GM12872 (cell line): ENCODE measurements around the gene CNIH3.
A peak's percentile ranks its signal among the peaks of the same experiment; 100 is the strongest.

Experiments used
- TF ChIP-seq, protein P1 (sequence below): IDR thresholded peaks from 3 replicates; pipeline ENCODE4 v1.5.1; 2011; ENCODE audit warnings: low read depth, mild to moderate bottlenecking, low read length, moderate library complexity; ENCODE audit not compliant: insufficient read depth

Gene CNIH3

DNA sequence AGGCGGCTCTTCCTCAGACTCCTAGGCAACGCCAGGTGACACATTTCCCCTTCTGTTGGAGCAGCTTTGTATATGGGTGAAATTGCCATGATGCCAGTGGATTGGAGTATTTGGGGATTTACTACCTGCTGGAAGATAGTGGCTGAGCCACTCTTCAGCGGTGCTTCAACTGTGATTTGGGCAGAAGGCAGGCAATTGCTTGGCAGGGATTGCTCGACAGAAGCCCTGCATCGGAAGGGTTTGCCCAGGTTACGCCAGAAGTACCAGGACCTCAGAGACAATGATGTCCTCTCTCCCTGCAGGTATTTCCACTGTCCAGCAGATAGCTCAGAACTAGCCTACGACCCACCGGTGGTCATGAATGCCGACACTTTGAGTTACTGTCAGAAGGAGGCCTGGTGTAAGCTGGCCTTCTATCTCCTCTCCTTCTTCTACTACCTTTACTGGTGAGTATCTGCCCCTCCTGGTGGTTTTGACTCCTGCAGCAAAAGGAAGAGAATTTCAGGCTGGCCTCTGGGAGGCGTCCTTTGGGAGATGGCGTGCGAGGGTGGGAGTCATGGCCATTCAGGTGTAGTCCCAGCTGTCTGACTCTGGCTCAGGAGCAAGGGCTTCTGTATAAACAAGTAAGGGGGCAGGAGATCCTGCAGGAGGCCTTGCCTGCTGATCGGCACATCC, 118.3 kb downstream of the CNIH3 start:
- TF ChIP-seq, protein P1, sequence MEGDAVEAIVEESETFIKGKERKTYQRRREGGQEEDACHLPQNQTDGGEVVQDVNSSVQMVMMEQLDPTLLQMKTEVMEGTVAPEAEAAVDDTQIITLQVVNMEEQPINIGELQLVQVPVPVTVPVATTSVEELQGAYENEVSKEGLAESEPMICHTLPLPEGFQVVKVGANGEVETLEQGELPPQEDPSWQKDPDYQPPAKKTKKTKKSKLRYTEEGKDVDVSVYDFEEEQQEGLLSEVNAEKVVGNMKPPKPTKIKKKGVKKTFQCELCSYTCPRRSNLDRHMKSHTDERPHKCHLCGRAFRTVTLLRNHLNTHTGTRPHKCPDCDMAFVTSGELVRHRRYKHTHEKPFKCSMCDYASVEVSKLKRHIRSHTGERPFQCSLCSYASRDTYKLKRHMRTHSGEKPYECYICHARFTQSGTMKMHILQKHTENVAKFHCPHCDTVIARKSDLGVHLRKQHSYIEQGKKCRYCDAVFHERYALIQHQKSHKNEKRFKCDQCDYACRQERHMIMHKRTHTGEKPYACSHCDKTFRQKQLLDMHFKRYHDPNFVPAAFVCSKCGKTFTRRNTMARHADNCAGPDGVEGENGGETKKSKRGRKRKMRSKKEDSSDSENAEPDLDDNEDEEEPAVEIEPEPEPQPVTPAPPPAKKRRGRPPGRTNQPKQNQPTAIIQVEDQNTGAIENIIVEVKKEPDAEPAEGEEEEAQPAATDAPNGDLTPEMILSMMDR: peak; percentile 33; the same call in 1 of the 3 replicates

DNA sequence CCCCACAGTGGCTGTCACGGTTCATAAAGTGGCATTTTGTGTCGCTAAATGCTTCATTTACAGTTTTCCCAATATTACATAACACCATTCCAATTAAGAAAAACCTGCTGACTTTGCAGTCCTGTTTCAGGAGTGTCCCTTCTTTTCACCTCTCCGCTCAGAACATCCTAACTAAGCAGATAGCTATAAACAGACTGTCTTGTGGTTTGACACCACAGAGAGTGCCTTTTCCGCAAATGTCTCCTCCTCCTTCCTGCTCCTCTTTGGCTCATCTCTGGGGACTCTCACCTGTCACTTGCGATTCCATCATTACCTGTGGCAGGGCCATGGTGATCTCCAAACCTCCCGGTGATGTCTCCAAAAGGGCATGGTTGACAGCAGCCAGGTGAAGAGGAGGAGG, 119.0 kb downstream of the CNIH3 start:
- TF ChIP-seq, protein P1: no peak

DNA sequence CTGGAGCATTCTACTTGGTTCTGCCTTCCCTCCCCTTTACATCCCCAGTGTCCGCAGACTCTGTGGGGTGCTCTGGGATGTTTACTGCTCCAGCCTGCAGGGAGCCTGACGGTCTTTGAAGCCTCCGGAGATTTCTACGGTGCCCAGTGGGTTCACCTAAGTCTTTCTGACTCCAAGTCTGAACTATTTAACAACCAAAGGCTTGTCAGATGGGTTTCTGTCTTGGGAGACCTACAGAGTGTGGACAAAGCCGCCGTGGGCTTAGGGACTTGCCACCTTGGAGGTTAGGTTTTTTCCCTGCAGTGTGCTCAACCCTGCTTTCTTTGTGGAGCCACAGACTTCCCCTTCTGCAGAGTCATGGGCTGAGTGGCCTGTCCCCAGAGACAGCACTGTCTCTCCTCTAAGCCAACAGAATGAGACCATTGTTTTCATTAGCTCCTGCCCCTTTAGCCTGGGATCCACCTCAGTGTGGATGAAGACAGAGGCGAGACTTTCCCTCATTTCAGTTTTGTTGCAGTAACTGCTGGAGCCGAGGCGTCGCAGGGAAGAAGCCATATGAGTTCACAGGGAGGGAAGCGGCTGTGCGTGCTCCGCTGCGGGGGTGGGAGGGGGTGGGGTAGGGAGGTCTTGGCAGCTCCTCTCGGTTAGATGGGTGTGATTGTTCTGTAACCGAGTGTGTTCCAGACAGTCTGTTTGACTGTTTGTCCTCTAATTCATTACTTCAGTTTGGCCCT, 120.7 kb downstream of the CNIH3 start:
- TF ChIP-seq, protein P1: no peak

DNA sequence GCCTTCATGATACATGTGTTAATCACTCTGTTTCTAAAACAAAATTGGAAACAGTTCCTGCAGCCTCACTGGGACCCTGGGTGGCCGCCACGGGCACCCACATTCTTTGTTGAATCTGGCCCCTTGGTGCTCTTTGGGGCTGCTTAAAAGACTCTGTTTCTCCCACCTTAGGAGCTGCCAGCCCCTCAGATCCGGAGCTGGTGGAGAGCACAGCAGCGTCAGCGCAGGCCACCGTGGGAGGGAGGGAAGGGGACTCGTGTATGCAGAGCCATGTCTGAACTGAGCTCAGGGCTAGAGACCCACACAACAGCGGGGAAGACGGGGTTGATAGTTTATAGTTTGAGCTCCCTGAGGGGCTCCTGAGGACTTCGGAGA, 121.2 kb downstream of the CNIH3 start:
- TF ChIP-seq, protein P1: no peak

DNA sequence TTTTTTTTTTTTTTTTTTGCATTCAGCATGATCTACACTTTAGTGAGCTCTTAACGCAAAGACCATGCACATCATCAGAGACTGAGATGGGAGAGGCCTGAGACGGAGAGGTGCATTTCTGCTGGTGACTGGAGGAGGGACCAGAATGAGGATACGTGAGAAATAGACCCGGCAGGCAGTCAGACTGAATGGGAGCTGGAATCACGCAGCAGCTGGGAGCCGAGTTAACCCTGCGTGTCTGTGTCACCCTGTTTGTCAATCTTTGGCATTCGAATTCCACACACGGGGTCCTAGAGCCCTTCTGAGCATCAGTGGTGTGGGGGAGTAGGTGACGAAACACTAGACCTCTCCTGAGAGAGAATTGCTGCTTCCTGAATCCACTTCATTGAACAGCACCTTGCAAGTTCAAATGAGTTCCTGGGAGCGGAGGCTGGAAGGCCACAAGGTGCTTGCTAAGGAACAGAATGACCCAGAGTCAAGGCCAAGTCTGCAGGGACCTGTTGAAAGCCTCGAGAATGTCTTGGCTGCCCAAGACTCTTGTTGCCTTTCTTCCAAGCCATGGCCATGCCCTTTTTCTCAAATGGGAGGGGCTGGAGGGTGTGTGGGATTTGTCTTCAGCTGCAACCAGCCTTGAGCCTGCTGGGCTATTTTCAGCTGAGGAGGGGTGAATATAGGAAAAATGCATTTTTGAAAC, 123.3 kb downstream of the CNIH3 start:
- TF ChIP-seq, protein P1: no peak

DNA sequence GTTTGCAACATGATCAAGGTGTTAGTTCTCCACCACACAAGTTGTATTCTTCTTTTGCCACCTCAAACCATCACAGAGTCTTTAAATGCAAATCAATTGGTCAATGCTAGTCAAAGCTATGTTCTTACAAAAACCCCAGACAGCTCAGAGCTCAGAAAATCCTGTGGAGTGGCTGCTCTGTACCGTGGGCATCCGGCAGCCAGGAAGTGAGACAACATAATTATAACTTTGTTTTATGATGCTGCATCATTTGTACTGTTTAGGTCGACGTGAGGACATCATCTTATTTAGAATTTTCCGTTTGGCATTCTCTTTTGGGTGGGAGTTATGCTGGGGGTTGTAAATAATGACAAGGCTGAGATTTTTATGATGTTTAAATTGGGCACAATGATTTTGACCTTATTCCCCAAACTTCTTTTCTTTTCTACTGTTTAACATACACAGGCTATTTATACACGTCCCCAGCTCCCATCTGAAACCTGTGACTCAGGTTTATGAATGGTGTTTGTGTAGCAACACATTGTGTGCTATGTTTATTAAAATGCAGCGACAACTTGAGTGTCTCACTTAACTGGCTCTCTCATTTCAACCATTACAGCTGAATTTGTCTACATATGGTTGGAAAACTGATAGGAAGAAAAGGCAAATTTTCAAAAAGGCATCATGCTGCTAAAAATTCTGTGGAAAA, 124.0 kb downstream of the CNIH3 start:
- TF ChIP-seq, protein P1: no peak

DNA sequence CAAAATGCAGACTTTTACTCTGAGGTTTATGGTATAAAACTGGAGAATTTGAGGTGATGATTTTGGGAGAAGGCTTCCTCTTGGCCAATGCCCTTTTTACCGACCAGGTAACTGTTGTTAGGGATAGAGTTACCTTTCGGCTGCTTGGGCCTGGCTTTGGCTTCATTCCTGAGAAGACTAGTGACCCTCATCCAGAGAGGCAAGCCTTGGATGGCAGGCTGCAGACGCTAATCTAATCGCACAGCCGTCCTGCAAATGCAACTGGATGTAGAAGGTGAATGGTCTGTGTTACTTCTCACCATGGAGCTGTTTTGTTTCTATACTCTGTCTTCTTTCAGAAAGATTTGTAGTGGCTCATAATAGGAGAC, 124.6 kb downstream of the CNIH3 start:
- TF ChIP-seq, protein P1: no peak
